CD1c-positive myeloid dendritic cell (primary cell): Measurements from ENCODE around the gene GNAI3.
A peak's percentile ranks its signal among the peaks of the same experiment; 100 is the strongest.

Experiments
- DNase-seq: peaks from one replicate; pipeline ENCODE4 v3.0.0-alpha.2; 2016; ENCODE audit errors: extremely low spot score

Gene GNAI3

GRCh38 chr1:109598156-109598555 lies 49.7 kb downstream of the GNAI3 start:
- no peak for DNase-seq

GRCh38 chr1:109598655-109599054 lies 50.2 kb downstream of the GNAI3 start:
- DNase-seq = no peak

GRCh38 chr1:109603229-109603628 lies 54.8 kb downstream of the GNAI3 start:
- no peak for DNase-seq

- no peak for DNase-seq
Measured at GRCh38 chr1:109605381-109605780, 57.0 kb downstream of the GNAI3 start.

- no peak for DNase-seq
Measured at GRCh38 chr1:109609881-109610280, 61.5 kb downstream of the GNAI3 start.

- DNase-seq = no peak
Measured at GRCh38 chr1:109610609-109611307, 62.3 kb downstream of the GNAI3 start.

- no peak for DNase-seq
Measured at GRCh38 chr1:109611308-109611990, 63.0 kb downstream of the GNAI3 start.

GRCh38 chr1:109613361-109614147 lies 65.1 kb downstream of the GNAI3 start:
- no peak for DNase-seq

GRCh38 chr1:109615879-109616278 lies 67.5 kb downstream of the GNAI3 start:
- DNase-seq = peak; percentile 94

- peak; percentile 84 for DNase-seq
Measured at GRCh38 chr1:109616391-109616790, 68.0 kb downstream of the GNAI3 start.

- DNase-seq = peak; percentile 90
Measured at GRCh38 chr1:109617291-109617801, 68.9 kb downstream of the GNAI3 start.

GRCh38 chr1:109618661-109619575 lies 70.5 kb downstream of the GNAI3 start:
- DNase-seq = peak; percentile 75

GRCh38 chr1:109619576-109620400 lies 71.4 kb downstream of the GNAI3 start, which contains the start of the genes AMPD2 and GNAT2:
TSS of gene AMPD2 (plus strand) at chr1:109619837. CDS start at chr1:109621176, 1,339 bp downstream.
TSS of gene GNAT2 (minus strand) at chr1:109619616. CDS start at chr1:109612870, 6,746 bp downstream.
- peak; percentile 94 for DNase-seq

- peak; percentile 41 for DNase-seq
Measured at GRCh38 chr1:109620401-109620791, 72.0 kb downstream of the GNAI3 start.

GRCh38 chr1:109620841-109621286 lies 72.4 kb downstream of the GNAI3 start:
- DNase-seq = peak; percentile 97

- peak; percentile 66 for DNase-seq
Measured at GRCh38 chr1:109621379-109622136, 73.1 kb downstream of the GNAI3 start.

GRCh38 chr1:109622137-109622892 lies 73.9 kb downstream of the GNAI3 start:
- DNase-seq = no peak

- peak; percentile 60 for DNase-seq
Measured at GRCh38 chr1:109622895-109623294, 74.5 kb downstream of the GNAI3 start.
